ENCODE results near the gene TST.

- TF ChIP-seq CHD2 (IDR thresholded peaks at IDR 0.05; ENCODE audit: low read length) (no peak), CTCF (IDR thresholded peaks at IDR 0.05; ENCODE audit: control extremely low read depth in 1 of 3, insufficient read depth in 1 of 3, low read depth in 1 of 3, low read length in 3 of 3) (no peak), SIRT6 (IDR thresholded peaks at IDR 0.05; ENCODE audit: low read length) (no peak)
These were observed 28.8 kb downstream of the TST start for GRCh38 chr22:36990457-36990856.

Measured in H1 (cell line).